GM11168 (cell line): ENCODE measurements around the gene TPCN1.

Source experiments
- in situ Hi-C: fragments of 300-500 bp; cut with MboI; formaldehyde crosslinking; loops from one replicate; pipeline ENCODE4 v1.12.0; 2022; ENCODE audit warnings: low sequenced_read_pairs; ENCODE audit not compliant: unreplicated experiment

The TPCN1 gene

DNA sequence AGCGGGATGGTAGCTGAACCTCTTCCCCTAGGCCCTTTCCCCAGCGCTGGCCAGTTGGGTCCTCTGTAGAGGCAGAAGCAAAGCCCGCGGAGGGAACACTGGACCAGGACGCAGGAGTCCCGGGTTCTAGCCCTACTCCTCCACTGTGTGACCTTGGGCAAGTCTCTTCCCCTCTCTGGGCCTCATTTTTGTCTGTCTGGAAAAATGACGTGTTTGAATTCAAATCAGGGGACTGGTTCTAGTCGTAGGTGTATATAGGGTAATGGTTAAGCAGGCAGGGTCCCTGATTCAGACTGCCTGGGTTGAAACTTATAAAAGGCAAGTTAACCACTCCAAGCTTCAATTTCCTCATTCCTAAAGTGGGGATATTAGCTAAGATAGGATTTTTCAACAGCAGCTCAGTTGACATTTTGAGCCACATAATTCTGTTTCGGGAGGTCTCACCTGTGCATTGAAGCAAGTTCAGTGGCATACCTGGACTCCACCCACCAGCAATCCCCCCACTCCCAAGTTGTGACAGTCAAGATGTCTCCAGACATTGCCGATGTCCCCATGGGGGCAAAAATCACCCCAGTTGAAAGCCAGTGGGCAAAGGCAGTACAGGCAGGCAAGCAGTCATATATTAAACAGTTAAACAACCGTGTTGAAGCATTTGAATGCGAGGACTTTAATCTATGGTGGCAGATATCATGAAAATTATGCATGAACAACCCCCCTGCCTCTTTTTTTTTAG lies 899 bp downstream of the TPCN1 start:
- in situ Hi-C loops = no loop called here

- in situ Hi-C loops = no loop called here
These were observed 1.7 kb downstream of the TPCN1 start for GRCh38 chr12:113222730-113223531.

DNA sequence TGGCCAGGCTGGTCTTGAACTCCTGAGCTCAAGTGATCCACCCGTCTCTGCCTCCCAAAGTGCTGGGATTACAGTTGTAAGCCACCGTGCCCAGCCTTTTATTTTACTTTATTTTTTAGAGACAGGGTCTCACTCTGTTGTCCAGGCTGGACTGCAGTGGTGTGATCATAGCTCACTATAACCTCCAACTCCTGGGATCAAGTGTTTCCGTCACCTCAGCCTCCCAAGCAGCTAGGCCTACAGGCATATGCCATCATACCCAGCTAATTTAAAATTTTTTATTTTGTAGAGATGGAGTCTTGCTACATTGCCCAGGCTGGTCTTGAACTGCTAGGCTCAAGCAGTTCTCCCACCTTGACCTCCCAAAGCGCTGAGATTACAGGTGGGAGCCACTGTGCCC lies 3.7 kb downstream of the TPCN1 start:
- in situ Hi-C loops = no loop called here

DNA sequence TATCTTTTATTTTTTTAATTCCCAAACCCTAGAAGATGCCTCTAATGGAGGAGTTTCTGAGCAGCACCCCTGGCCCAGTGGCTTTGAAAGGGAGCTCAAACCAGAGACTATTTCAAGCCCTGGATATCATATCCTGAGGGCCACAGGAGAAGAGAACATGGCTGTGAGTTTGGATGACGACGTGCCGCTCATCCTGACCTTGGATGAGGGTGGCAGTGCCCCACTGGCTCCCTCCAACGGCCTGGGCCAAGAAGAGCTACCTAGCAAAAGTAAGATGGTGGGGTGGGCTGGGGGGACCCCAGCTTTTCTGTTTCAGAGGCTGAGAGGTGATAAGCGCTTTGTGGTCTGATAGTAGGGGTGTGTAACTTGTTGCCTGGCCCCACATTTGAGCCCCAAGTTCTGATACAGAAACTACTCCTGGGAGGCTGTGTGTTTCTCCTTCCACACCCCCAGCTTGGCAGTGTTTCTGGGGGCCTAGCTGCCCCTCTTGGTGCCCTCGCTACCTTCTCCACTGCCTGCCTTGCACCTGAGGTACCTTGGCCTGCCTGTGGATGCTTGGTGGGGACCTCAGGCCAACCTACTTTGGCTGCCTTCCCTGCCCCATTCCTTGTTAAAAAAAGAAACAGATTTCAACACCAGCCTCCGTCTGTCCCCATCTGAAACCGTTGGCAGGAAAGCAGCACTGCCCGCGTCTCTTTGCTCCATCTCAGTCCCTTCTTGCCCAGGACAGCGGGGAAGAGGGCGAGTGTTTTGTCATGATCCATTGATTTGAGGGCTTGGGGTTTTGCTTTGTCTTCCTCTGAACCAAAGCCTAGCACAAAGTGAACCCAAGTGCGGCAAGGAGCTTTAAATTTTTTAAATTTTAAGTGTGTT lies 5.7 kb downstream of the TPCN1 start:
- in situ Hi-C loops = no loop called here

DNA sequence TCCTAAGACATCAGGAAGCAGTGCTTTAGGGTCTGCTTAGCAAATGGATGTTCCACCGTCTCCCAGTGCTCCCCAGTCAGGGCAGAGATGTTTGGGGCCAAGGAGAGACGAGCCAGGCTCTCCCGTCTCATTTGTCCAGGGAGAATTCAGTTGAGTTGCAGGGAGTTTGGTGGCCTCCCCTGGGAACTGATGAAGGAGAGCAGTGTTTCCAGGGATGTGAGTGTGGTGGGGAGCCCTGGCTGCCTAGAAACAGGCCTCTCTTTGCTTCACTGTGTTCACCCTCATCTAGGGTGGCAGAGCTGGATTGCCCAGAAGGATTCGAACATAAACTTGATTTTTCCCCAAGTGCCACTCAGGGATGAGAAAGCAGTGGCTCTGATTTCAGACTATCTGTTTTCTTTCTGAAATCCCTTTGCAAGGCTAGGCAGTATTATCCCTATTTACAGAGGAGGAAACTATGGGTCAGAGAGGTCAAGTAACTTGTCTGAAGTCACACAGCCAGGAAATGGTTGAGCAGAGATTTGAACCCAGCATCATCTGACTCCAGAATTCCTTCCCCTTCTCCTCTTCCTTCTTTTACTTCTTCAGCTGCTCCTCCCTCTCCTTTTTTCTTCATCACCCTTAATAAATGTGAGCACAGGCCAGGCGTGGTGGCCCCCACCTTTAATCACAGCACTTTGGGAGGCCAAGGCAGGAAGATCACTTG lies 6.6 kb downstream of the TPCN1 start:
- in situ Hi-C loops = no loop called here

DNA sequence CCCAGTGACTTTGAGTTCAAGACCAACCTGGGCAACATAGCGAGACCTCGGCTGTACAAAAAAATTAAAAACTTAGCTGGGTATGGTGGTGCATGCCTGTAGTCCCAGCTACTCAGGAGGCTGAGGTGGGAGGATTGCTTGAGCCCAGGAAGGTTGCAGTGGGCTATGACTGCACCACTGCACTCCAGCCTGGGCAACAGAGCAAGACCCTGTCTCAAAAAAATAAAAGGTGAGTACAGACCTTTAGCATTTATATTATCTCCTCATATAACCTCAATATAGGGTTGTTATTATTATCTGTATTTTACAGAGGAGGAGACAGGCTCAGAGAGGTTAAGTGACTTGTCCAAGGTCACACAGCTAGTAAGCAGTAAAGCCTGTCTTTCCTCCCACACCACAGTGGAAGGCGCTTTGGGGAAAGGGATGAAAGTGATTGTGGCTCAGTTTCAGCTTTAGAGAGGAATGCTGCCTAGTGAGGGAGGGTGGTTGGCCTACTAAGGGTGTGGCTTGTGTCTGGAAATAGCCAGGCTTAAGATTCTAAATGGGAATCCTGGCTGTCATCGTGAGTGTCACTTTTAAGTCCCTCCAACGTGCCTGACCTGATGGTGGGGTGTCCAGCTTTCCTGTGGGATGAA lies 7.2 kb downstream of the TPCN1 start:
- in situ Hi-C loops = no loop called here

DNA sequence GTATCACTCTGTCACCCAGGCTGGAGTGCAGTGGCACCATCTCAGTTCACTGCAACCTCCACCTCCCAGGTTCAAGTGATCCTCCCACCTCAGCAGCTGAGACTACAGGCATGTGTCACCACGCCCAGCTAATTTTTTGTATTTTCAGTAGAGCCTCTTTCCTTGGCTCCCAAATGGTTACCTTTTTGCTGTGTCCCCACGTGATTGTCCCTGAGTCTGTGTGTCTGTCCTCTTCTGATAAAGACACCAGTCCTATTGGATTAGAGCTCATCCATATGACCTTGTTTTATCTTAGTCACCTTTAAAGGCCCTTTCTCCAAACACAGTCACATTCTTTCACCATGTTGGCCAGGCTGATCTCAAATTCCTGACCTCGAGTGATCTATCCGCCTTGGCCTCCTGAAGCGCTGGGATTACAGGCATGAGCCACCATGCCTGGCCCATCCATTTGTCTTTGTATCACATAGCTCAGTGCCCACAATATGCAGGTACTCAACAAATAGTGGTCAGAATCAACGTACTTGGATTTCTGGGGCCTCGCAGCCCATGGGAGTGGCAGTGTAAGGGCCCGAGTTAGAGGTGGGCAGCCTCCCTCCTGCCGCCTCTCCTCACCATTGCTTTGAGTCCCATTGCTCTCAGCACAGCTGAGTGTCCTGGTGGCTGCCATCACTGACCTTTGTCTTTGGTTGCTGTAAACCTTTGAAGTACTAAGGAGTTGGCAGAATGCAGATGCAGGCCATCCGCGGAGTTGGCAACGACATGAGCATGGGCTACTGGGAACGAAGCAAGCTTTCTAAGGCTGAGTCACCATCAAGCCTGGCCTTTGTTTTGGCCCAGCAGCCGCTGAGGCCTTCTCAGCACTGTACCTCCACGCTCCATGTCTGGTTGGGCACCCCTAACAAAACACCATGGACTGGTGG lies 9.3 kb downstream of the TPCN1 start:
- in situ Hi-C loops = no loop called here

DNA sequence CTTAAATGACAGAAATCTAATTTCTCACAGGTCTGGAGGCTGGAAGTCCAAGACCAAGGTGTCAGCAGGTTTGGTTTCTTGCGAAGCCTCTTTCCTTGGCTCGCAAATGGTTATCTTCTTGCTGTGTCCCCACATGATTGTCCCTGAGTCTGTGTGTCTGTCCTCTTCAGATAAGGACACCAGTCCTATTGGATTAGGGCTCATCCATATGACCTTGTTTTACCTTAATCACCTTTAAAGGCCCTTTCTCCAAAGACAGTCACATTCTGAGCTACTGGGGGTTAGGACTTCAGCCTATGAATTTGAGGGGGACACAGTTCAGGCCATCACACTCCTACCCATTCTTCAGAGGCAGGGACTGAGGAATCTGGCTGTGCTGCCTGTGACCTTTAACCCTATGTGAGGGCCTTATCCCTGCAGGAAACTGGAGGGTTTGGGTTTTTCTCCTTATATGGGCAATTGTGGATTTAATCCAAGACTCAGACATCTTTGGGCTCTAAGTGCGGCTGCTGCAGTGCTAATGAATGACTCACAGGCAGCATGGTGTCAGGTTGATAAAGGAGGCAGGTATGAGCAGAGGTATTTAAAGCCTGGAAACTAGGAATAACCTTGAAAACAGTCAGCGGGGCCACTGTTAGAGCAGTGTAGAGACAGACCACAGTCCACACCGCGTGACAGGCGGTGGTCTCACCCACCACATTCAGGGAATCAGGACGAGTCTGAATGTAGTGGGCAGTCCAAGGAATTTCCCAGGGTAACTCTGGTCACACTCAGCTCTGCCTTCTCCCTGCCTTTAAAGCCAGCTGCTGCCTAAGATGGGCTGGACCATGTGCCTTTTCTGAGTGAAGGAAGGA lies 10.2 kb downstream of the TPCN1 start:
- in situ Hi-C loops = no loop called here

DNA sequence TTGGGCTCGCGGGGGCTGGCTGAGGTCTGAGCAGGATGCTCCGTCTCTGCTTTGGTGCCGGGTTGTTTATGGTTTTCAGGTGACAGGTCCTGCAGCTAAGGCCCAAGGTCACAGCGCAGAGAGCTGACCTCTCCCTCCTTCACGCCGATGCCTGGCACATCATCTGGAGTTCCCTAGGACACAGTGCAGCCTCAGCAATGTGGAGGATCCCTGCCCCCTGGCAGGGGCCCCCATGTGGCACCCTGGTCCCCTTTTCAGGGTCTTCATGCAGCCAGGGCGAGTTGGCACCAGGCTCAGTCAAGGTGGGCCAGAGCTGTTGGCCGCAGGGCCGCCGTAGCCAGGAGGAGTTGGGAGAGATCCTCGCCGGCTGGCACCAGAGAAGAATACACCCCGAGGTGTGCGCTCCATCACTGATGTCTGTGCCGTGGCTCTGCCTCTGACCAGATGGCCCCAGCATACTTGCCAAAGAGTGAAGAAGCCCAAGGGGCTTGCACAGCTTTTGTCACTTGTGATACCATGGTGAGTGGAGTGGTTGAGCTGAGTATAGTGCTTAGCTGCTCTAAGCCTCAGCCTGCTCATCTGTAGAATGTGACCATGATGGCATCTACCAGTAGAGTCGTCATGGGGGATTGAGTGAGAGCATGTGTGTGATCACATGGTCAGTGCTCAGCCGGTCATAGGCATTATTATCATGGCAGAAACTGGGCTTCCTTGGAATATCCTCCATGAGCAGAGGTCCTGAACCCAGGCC lies 11.0 kb downstream of the TPCN1 start:
- in situ Hi-C loops = no loop called here

DNA sequence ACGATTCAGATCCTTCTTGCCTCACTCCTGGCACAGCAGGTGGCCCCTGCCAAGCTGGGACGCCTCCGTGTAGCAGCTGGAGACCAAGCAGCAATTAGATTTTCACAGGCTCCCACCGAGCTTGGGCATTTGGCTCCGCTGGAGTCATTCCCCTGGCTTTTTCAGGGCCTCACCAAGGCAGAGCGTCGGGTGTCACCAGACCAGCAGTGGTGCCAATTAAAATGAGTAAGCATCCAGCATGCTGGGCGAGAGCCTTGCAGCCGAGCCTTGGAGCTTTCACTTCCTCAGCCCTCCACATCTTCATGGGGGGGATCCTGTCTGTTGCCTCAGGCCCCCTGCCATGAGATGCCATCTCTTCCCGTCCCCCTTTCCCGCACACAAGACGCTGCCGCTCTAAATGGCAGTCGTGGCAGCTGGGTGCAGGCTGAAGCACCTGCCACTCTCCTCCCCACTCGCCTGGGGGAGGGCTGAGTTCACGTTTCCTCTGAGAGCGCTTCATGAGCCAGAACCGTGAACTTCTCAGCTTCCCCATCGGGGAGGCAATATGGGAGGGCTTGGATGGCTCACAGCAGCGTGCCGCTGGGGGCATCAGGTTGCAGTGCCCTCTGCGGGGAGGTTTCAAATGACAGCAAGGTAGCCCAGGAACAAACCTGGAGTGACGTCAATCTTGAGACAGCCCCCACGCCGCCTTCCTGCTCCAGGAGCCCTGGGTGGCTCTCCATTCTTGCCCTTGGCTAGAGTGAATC lies 11.7 kb downstream of the TPCN1 start:
- in situ Hi-C loops = no loop called here

DNA sequence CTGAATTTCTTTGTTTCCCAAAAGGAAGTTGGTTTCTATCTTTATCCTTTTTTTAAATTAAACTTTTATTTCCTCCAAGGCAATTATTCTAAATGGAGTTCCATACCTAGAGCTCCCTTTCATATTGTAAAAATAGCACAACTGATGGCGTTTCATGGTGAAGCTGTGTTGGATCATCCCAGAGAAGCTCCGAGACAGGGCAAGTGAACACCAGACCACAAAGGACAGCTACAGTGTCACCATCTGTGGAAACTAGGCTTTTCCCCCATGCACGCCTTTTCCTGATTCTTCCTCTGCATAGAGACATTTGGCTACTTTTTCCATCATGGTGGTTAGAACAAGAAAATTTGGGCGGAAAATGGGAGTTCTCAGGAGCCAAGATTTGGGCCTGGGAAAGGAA lies 12.7 kb downstream of the TPCN1 start:
- in situ Hi-C loops = no loop called here

DNA sequence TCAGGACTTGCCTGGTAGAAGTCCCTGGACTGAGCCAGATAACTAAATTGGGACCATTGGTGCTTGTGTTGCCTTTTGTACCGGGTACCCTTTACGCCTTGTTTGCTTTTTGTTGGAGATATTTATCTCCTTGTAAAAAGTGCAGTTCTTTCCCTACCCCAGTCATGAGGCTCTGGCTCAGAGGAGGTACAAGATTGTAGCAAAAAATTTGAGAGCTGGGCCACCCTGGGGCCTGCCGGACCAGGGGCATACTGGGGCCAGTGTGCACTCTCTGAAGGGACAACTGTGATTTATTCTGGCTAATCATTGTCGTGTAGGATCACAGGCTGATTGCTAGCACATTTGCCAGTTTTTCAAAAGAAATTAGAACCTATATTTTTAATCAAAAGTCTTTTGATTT lies 13.2 kb downstream of the TPCN1 start:
- in situ Hi-C loops = no loop called here

GRCh38 chr12:113235976-113236375 lies 14.7 kb downstream of the TPCN1 start:
- in situ Hi-C loops = no loop called here

DNA sequence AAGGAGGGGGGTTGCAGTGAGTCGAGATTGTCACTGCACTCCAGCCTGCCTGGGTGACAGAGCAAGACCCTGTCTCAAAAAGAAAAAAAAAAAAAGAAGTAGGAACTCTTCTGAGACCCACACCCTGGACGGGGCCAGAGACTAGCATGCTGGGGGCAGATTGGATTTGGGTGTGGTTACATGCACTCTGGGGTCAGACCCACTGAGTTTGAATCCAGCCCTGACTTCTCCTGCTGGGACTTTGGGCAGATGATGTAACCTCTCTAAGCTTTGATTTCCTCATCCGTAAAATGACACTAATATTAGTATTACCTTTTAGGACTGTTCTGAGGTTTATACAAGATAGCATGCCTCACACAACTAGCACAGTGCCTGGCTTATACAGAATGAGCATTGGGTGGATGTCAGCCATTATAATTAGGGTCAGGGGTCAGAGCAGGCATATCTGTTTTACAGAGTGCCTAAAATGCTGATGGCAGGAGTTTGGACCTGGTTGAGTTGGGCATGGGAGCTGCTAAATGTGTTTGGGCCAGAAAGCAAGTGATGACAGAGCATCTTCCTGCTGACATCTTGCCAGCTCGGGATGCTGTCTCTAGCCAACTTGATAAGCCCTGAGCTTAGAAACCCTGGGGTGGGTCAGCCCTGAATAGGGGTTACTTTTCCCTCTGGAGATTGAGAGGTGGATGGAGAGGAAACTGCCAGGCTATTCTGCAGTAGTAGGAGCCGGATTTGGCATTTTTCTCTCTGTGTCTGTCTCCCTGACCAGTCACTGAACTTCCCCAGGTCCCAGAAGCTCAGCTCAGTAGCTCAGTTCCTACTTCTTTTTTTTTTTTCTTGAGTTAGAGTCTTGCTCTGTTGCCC lies 15.5 kb downstream of the TPCN1 start:
- in situ Hi-C loops = no loop called here

DNA sequence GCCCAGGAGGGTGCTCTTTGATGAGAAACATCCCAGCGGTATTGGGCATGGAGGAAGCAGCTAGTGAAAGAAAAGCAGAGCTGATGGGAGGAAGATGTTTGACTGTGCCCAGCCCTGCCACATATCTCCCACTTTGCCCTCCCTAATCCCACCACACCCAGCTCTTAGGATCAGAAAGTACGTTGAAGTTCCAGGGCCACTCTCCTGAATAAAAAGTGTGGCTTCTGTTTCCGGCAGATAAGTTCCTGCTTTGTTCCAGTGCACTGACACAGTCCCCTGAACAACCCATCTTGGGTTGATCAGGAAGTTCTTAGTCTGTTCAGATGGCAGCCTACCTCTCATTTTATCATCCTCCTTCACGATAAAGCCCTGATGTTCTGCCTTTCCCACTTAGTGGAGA lies 16.5 kb downstream of the TPCN1 start:
- in situ Hi-C loops = no loop called here

- in situ Hi-C loops = no loop called here
These were observed 17.0 kb downstream of the TPCN1 start for GRCh38 chr12:113238309-113238708.
